Measurements from ENCODE around the gene MAPK8. TPM values are rescaled to one million over a fixed set of nuclear protein-coding genes. Genes with fewer than 3 reads are reported as not detected.

Gene MAPK8
- total and polyA plus RNA-seq, 12 donors: 7.4 to 41.9 (median 30.0) TPM

DNA sequence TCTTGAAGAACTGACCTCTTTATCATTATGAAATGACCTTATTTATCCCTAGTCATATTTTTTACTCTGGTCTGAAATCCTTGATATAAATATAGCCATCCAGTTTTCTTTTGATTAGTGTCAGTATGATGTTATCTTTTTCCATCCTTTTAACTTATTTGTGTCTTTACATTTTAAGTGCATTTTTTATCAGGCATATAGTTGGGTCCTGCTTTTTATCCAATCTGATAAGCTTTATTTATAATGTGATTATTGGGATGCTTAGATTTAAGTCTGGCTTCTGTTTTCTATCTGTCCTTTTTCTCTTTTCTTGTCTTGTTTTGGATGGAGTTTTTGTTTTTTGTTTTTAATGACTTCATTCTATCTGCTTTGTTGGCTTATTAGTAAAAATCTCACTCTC is 179.2 kb downstream of the MAPK8 start:
- no peak overlapping the region for H3K27ac ChIP-seq
- TF ChIP-seq, protein P1, sequence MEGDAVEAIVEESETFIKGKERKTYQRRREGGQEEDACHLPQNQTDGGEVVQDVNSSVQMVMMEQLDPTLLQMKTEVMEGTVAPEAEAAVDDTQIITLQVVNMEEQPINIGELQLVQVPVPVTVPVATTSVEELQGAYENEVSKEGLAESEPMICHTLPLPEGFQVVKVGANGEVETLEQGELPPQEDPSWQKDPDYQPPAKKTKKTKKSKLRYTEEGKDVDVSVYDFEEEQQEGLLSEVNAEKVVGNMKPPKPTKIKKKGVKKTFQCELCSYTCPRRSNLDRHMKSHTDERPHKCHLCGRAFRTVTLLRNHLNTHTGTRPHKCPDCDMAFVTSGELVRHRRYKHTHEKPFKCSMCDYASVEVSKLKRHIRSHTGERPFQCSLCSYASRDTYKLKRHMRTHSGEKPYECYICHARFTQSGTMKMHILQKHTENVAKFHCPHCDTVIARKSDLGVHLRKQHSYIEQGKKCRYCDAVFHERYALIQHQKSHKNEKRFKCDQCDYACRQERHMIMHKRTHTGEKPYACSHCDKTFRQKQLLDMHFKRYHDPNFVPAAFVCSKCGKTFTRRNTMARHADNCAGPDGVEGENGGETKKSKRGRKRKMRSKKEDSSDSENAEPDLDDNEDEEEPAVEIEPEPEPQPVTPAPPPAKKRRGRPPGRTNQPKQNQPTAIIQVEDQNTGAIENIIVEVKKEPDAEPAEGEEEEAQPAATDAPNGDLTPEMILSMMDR (IDR thresholded peaks at IDR 0.05): no peak
- no peak for ATAC-seq
- H3K4me3 ChIP-seq: no peak overlapping the region
- H3K27me3 ChIP-seq: no peaks in the 10 kb centered on the region
- intact Hi-C loops (cut with DNase I): loop anchor here in 2 of 10 donors (5.0 to 10.0 kb wide), 2 partner anchors 48 to 49 kb away; no protein-coding TSS in a partner anchor
- no peaks in the 10 kb centered on the region for H3K36me3 ChIP-seq
- DNase-seq: no peak
- H3K4me1 ChIP-seq: peaks cover 0 to 5% (median 0%) of the 10 kb centered on the region in 9 donors
- peaks cover 0 to 5% (median 0%) of the 10 kb centered on the region in 11 donors for H3K9me3 ChIP-seq

DNA sequence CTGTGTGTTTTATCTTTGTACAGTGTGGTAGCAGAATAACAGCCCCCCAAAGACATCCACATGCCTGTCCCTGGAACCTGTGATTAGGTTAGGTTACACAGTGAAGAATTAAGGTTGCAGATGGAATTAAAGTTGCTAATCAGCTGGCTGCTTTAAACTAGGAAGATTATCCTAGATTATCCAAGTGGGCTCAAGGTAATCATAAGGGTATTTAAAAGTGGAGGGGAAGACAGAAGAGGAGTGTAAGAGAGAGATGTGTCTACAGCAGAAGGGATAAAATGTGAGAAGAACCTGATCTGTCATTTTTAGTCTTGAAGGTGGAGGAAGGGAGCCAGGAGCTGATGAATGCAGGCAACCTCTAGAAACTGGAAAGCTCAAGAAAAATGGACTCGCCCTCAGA is 180.8 kb downstream of the MAPK8 start:
- Histone ChIP-seq H3K9me3 (peaks cover 0 to 5% (median 0%) of the 10 kb centered on the region in 11 donors), H3K36me3 (no peaks in the 10 kb centered on the region), H3K4me3 (no peak overlapping the region), H3K27ac (no peak overlapping the region), H3K4me1 (no peaks in the 10 kb centered on the region), H3K27me3 (no peaks in the 10 kb centered on the region)
- intact Hi-C loops (cut with DNase I): loop anchor here in 2 of 10 donors (5.0 to 10.0 kb wide), 2 partner anchors 48 to 50 kb away; no protein-coding TSS in a partner anchor
- ATAC-seq (no peak), DNase-seq (no peak)
- 88 to 100% methylated on average over 1 of the region's 1 CpG for WGBS, 2 donors
- TF ChIP-seq, protein P1 (IDR thresholded peaks at IDR 0.05): no peak

Other genes starting within 250 kb of the MAPK8 start
- gene FRMPD2, start 32.0 kb upstream of the MAPK8 start, total RNA-seq: under 1 TPM in 7 of 10 donors, not detected in 3; 0.16 to 0.74 (median 0.23) TPM
- gene FRMPD2, start 32.0 kb upstream of the MAPK8 start, polyA plus RNA-seq: not detected